GM19238 (cell line): Measurements from ENCODE around the gene ZNF285.
"Not testable (repeated sequence)": the region's sequence is repeated elsewhere in the genome, so short reads cannot be mapped to it uniquely, and the experiment has no call there.

Source experiments
- DNase-seq: peaks from one replicate; pipeline ENCODE4 v3.0.0; 2011; ENCODE audit warnings: low spot score; ENCODE audit not compliant: insufficient read length

The ZNF285 gene

GRCh38 chr19:44401139-44402115 lies at the start of gene ZNF285:
ZNF285 (minus strand) TSS chr19:44401608; CDS start chr19:44397213, 4,395 bp downstream.
- DNase-seq, result peak; percentile 74

DNA sequence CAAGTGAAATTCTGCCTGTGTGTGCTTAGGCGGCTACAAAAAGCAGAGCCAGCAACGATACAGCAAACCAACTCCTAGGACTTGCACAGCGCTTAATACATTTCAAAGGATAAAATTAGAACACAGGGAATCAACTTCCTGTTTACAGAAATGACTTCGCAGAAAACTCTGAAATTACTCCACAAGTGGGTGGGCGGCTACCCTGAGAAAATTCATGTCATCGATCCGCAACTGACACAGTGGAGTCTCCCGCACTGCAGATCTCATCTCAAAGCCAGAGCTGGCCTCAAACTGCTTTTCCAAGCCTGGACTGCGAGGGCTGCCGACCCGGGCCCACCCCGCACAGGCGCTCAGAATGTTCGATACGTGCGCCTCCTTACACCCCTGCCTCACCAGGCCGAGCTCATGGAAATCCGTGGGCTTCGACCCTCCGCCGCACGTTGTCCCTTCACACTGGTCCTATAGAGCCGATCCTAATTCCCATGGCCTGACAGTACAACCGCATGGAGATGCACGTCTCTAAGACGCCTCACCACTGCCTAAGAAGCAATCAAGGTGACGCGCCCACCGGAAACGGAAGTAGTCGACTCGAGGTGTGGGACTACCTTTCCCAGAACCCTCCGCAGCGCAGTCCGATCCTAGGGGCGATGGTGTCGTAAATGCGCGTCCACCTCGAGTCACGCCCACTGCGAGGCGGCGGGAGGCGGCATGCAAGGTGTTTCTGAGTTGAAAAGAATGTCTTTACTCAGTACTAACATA lies 46.7 kb upstream of the ZNF285 start, which contains the start of gene ZNF229:
TSS of gene ZNF229 (minus strand) at position 557 of the 759 bp plus-strand sequence. CDS start 5,625 bp downstream, outside the sequence.
- DNase-seq, result peak; percentile 51

DNA sequence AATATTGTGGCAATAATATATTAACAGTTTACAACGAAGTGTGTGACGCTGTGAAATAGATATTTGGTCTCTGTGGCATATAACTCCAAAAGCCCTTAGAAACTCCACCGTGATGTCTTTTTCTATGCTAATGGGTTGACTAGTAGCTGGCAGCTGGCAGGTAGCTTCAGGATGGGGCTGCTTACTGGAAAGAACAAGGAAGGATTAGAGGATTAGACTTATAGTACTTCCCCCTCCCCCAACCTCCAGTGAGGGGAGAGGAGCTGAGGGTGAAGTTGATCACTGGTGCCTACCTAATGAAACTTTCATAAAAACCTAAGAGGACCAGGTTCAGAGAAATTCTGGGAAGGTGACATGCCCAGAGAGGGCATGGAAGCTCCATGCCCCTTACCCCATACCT lies 37.0 kb upstream of the ZNF285 start:
- DNase-seq, result no peak

- DNase-seq, result no peak
Measured at GRCh38 chr19:44435441-44435840, 34.0 kb upstream of the ZNF285 start.

DNA sequence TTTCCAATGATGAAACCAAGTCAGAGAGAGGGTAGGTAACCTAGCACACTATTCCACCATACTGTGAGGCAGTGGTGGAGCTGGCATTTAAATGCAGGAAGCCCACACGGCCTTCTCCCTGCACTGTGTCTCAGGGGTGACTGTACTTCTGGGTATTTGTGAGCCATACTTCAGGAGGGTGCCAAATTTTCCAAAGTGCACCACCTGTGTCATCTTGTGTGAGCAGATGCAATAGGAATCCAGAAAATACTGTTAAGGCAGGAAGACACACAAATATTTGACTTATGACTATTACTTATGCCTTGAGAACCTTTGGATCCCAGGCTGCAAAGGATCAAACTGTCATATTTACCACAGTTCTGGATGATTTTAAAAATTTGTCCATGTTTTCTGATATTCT lies 29.5 kb upstream of the ZNF285 start:
- DNase-seq, result no peak

GRCh38 chr19:44415553-44415952 lies 14.1 kb upstream of the ZNF285 start:
- DNase-seq, result not testable (repeated sequence)

GRCh38 chr19:44389268-44389667 lies 12.1 kb downstream of the ZNF285 start:
- not testable (repeated sequence) for DNase-seq

- DNase-seq, result no peak
Measured at GRCh38 chr19:44374789-44375188, 26.6 kb downstream of the ZNF285 start.

DNA sequence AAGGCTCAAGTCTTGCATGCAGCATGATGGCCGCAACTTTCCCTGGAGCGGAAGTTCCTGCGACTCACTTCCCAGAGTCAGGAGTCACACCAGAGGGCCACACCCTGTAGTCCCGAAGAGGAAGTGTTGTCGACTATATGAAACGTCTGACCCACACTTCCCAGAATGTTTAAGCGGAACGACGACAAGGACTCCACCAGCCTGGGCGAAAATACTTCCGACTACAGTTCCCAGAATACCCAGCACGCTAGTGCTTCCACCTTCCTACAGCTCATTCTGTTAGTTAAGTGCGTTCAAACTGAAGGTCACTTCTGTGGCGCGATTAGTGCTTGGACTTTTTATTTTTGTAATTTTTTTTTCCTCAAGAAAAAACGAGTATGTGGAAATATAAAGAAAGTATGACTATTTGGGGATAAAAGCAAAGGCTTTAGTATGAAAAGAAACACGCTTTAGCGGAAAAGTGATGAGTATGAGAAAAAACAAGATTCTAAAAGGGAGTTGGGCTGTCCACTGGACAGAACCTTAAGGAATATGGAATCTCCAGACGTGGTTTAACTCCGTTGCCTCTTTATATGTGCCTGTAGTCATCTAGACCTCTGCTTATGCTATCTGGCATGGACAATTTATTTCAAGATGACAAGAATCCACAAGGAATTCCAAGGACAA lies 29.5 kb downstream of the ZNF285 start:
- DNase-seq, result no peak

GRCh38 chr19:44367024-44367423 lies 34.4 kb downstream of the ZNF285 start:
- DNase-seq, result no peak

GRCh38 chr19:44356383-44357111 lies 44.9 kb downstream of the ZNF285 start, which contains the start of gene ZNF112:
ZNF112 (minus strand) TSS chr19:44356680; CDS start chr19:44340539, 16,141 bp downstream.
- no peak for DNase-seq

DNA sequence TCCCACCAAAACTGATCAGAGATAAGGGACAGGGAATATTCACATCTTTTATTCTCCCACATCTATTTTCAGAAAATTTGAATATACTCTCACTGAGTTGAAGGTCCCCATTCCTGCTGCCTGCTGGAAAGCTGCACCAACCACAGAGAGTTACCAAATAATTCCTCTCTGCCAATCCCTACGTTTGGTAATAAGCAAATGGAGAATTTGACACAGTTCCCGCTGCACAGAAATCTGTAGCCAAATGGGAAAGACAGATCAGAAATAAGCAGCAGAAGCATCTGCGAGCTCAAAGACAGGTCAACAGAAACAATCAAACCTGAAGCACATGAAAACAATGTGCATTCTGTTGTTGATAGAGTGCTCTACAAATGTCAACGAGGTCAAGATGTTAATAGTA lies 54.9 kb downstream of the ZNF285 start:
- DNase-seq, result no peak

- no peak for DNase-seq
Measured at GRCh38 chr19:44345959-44346358, 55.4 kb downstream of the ZNF285 start.

DNA sequence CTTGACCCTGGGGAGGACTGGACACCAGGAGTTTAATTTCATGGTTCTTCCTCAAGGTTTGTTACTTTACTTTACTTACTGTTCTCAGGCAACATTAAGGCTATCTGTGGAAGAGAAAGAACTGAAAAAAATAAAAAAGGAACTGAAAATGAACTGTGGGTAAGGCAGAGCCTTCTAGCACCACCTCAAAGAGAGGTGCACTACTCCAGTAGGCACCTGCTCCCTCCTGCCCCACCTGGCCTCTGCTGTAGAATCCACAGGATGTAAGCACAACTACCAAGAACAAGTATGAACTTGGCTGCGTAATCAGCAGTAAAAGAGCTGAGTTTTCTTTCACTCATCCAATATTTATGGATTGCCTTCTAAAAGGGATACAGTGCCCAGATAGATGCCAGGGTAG lies 57.2 kb downstream of the ZNF285 start:
- DNase-seq, result peak; percentile 4

DNA sequence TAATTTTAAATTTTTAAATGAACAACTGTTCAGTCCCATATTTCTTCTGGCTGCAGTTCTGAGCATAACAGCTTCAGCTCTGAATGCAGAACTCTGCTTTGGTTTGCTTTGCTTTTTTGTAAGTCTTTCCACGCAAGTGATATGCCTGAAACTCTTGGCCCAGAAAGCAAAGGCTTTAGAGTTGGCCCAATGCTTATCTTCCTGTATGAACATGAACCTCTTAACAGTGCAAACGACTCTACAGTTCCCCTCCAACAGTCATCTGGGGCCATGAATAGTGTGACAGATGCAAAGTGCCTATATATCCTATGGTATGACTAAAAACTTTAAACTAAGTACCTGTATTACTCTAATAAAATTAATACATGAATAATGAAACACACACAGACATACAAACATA lies 59.6 kb downstream of the ZNF285 start:
- DNase-seq, result no peak

DNA sequence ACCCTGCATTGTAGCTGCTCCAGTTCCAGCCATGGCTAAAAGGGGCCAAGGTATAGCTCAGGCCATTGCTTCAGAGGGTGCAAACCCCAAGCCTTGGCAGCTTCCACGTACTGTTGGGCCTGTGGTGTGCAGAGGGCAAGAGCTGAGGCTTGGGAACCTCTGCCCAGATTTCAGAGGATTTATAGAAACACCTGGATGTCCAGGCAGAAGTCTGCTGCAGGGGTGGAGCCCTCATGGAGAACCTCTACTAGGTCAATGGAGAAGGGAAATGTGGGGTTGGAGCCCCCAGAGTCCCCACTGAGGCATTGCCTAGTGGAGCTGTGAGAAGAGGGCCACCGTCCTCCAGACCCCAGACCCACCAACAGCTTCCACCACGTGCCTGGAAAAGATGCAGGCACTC lies 66.8 kb downstream of the ZNF285 start:
- not testable (repeated sequence) for DNase-seq
